ENCODE data around the gene IGSF21.

DNA sequence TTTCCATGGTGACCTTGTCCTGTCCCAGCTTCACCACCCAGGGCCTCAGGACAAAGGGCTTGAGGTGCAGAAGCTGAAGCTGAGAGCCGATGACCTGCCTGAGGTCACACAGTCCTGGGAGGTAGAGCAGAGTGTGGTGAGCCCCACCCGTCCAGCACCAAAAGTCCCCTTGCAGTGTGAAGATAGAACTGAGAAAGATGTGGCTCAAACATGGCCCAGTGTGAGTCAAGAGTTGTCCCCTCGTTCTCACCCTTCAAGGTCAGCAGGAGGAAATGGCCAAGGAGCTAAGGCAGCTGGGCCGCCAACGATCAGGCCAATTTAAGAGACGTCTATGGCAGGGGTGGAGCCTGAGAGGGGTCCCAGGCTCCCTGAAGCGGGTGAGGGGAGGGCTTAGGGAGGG is 215.7 kb downstream of the IGSF21 start:
- TF ChIP-seq, protein P1, sequence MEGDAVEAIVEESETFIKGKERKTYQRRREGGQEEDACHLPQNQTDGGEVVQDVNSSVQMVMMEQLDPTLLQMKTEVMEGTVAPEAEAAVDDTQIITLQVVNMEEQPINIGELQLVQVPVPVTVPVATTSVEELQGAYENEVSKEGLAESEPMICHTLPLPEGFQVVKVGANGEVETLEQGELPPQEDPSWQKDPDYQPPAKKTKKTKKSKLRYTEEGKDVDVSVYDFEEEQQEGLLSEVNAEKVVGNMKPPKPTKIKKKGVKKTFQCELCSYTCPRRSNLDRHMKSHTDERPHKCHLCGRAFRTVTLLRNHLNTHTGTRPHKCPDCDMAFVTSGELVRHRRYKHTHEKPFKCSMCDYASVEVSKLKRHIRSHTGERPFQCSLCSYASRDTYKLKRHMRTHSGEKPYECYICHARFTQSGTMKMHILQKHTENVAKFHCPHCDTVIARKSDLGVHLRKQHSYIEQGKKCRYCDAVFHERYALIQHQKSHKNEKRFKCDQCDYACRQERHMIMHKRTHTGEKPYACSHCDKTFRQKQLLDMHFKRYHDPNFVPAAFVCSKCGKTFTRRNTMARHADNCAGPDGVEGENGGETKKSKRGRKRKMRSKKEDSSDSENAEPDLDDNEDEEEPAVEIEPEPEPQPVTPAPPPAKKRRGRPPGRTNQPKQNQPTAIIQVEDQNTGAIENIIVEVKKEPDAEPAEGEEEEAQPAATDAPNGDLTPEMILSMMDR (IDR thresholded peaks at IDR 0.05; ENCODE audit: low read depth, low read length, poor library complexity, severe bottlenecking): no peak
- TF ChIP-seq EZH2phosphoT487 (IDR thresholded peaks at IDR 0.05; ENCODE audit: borderline replicate concordance, low read length): no peak
